ENCODE measurements around the gene CHRM5.

Gene CHRM5, protein sequence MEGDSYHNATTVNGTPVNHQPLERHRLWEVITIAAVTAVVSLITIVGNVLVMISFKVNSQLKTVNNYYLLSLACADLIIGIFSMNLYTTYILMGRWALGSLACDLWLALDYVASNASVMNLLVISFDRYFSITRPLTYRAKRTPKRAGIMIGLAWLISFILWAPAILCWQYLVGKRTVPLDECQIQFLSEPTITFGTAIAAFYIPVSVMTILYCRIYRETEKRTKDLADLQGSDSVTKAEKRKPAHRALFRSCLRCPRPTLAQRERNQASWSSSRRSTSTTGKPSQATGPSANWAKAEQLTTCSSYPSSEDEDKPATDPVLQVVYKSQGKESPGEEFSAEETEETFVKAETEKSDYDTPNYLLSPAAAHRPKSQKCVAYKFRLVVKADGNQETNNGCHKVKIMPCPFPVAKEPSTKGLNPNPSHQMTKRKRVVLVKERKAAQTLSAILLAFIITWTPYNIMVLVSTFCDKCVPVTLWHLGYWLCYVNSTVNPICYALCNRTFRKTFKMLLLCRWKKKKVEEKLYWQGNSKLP

DNA sequence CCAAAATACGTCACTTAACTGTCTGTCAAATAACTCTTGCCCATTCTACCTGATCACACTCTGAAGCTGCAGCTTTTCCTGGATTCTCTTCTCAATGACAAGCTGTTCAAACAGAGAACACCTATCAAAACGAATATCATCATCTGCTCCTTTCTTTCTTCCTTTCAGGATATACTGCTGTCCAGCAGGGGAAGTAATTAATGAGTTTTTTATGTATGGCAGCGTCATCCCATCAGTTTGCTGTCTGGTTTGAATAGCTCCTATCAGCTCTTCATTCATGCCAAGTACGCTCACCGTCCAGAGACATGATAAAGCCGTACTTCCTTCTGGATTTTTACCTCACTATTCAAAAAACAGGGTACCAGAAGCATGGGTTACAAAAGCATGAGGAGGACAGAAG lies at the start of gene CHRM5:
Gene CHRM5 (plus strand): TSS at position 274 of the 400 bp plus-strand sequence. CDS start 94,221 bp downstream, outside the sequence.
- DNase-seq, result no peak

DNA sequence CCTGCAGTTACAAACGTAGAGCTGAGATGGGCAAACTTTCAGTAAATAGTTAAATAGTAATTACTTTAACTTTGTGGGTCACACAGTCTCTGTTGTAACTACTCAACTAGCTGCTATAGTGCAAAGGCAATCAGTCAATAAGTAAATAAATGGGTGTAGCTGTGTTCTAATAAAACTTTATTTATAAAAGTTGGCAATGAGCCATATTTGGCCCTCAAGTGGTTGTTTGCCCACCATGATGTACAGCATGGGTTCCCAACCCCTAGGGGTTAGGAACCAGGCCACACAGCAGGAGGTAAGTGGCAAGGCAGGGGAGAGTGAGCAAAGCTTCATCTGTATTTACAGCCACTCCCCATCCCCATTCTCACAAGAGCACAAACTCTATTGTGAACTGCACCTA lies 44.9 kb upstream of the CHRM5 start:
- no peak for DNase-seq

DNA sequence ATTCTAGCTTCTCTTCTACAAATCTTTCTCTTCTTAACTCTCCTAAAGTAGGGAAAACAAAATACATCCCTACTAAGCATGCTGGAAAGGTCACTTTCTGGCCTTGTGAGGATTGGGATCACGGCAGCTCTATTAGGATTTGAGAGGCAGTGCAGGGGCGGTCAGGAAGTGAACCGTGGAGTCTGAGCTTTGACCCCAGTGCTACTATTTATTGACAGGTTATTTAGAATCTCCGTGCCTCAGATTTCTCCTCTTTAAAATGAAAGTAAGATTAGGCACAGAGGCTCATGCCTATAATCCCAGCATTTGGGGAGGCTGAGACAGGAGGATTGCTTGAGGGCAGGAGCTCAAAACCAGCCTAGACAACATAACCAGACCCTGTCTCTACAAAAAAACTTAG lies 42.0 kb upstream of the CHRM5 start:
- no peak for DNase-seq

DNA sequence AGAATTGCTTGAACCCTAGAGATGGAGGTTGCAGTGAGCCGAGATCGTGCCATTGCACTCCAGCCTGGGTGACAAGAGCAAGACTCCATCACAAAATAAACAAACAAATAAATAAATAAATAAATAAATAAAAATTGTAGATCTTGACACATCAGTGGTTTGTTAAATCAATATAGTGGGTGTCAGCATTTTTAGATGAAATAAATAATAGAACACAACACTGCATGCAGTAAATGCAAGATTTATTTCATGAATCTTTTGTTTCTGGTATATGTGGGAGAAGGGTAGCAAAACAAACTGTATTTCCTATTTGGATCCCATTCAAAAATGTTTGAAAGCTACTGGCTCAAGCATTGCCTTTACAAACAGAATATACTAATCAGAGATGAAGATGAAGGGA lies 35.6 kb upstream of the CHRM5 start:
- DNase-seq, result no peak

DNA sequence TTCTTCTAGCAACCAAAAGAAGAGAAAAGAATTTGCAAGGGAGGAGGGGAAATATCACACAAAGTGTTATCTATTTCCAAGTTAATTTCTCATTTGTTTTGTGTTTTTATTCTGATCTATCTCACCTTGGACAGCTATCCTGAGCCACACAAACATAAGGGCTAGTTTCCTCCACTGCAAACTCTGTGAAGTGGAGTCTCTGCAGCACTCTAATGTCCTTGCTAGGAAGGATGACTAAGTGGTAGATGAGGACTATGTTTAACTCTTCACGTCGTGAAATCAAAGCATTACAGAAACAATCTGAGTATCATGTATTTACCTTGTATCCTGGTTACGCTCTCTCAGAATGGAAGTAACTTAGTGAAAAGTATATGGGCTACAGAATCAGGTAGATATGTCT lies 33.9 kb upstream of the CHRM5 start:
- no peak for DNase-seq

DNA sequence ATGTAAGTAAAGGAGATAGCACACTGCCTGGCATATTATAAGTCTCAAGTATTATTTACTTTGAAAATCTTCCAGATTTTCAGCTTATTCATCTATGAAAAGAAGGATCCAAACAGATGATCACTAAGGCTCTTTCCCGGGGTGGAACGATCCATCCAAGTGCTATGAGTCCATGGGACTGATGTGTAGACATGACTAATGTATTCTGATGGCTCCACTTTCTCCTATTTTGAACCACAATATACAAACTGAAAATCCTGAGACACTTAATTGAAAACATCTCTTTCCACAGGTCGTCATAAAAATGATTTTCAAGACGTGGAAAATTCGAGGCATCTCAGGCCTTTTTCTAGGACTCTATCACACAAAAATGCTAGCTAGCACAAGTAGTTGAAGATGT lies 33.4 kb upstream of the CHRM5 start:
- DNase-seq, result no peak

DNA sequence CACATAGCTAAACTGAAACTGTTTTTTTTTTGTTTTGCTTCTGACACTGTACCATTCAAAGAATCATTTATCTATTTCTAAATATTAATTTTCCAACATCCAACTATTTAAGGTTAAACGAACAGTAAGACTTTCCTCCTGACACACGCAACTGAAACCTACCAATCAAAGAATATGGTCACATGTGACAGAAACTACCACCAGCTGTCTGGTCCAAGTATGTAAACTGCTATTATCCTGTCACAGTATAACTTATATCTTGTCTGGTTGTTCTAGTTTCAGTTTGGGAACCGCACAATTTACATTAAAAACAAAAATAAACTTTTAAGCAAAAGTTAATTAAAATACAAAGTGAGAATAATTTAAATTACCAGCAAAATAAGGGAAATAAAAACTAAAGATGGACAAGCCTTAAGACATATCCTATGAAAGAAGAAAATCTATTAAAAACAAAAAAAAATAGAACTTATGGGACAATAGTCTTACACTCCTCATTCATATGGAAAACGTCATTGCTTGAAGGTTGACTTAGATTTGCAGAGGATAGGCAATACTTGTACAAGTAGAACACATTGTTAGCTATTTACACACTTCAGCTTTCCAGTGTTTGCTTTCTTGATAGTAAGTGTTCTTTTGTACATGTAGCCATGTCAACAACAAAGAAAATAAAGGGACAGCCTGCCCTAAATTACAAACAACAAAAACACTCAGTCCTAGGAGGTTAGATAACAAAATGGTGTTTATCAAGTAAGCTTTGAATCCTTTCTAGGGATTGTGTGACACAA lies 26.8 kb upstream of the CHRM5 start:
- no peak for DNase-seq

DNA sequence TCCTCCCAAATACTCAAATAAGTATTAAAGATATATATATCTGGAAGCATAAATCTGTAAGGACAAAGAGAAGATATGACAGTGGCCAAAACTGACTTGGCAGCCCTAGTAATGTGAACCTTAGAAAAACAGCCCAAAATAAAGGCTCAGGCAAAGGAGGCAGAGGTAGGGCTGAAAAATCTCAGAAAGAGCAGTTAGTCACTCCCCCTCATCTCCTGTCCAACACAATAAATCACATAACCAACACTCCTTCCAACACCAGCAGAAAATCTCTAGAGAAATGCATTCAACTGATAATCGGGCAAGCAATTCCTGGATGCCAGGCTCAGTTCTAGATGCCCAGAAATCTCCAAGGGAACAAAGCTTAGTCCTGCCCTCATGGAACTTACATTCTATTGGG lies 22.1 kb upstream of the CHRM5 start:
- no peak for DNase-seq

DNA sequence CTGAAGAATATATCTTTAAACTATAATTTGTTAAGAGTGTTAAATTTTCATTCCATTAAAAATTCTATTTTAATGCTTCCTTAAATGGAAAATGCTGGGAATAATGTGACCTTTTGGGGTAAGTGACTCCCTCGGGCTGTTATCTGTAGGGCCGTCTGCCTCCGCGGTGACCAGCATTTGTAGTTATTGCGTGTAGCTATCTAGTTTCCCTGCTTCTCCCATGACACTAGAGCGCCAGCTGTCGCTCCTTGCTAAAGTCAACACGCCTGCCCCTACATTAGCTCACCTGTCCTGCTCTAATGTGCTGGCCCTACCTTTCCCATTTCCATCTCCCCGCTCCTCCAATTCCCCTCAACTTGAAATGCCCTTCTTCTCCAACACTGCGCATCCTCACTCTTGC lies 12.4 kb upstream of the CHRM5 start:
- no peak for DNase-seq

DNA sequence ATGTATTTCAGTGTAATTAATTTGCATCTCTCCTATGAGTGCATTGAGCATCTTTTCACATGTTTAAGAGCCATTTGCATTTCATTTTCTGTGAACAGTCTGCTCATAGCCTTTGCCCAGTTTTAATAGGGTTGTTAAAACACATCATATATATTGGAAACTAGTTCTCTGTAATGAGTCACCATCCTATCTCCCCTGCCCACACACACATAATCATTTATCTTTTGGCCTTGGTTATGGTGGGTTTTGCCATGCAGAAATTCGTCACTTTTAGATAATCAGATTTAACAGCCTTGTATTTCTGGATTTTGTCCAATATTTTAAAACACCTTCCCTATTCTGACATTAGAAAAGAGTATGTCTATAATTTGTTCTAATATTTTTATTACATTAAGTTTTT lies 11.9 kb upstream of the CHRM5 start:
- DNase-seq, result no peak

DNA sequence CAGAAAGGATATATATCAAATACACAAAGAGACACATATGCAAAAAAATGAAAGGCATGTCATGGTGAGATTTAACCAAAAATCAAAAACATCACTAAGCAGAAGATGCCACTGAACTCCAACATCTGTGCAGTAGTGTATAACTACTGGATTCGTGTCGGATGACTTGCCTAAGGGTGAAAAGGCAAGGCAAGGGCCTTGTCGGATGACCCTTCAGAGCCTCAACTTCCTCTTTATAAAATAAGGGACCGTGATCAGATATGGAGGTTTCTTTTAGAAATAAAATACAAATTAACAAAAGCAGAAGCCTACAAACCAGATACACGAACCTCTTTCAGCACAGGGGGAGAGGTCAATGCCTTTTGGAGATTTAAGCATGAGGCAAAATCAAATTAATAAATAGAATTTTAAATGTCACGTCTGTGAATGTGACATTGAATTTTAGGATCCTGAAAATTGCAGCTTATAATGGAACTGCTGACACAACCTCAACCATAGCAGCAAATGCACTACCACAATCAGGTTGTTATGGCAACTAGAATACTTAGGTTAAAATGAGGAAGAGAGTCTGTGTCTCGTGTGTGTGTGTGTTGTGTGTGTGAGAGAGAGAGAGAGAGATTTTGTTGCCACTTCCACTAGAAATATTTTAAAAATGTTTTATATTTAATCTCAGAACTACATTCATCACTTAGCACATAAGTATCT lies 8.3 kb upstream of the CHRM5 start:
- no peak for DNase-seq

DNA sequence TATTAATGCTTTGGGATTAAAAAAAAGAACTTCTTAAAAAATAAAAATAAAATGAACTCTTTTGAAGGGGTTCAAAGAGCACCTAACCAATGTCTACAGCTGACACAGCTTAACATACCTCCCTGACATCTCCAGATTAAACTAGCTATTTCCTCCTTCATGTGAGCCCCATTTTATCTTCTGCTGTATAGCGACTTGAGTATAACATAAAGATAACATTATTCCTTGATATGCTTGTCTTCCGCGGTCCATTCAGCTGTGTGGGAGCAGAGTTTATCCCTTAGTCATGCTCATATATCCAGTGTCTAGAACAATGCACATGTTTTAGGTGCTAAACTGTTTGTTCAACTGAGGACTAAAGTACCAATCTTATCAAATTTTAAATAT lies 7.8 kb upstream of the CHRM5 start:
- DNase-seq, result no peak

DNA sequence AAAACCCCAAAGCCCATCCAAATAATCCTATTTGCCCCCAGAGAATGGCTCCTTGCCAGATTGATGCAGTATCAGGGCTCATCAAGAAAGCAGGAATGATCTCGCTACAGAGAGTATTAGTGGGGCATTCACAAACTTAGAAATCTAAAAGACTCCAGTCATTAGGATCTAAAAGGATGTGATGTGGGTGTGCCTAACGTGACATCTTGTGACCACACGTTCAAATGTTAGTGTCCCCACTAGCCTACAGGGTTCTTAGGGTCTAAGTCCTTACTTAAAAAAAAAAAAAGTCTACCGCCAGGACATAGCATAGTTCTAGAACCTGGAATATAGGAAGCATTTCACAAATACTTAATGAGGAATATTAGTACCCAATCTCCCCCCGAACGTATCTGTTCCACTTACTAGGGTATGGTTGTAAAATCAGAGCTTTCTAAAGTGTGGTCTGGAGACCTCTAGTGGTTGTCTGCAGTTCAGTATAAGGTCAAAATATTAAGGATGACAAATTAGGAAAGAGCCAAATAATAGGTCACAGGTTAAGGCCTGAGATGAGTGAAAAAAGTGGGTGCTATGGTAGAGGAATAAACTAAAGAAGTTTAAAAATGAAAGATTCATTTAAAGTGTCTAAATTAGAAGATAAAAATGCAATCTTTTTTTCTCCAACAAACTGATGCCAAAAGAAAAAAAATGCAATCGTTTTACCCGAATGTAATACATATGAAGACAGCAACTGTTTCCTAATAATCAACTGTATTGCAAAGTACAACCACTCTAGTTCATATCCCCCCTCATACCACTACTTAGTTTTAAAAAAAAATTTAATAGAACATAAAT lies 4.2 kb upstream of the CHRM5 start:
- no peak for DNase-seq

DNA sequence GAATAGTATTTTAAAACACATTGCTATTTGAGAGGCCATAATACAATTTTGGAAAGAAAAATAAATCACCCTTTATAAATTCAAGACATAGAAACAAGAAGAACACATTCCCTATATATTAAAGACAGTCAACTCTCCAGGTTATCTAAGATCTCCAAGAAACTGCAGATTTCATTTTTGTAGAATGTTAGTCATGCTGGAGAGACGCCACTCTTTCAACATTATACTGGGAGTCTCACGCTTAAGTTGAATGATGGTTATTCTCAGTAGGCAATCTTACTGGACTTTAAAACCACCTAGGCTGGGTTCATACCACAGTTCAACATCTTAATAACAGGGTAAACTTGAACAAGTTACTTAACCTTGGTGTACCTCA lies 3.6 kb upstream of the CHRM5 start:
- DNase-seq, result no peak

DNA sequence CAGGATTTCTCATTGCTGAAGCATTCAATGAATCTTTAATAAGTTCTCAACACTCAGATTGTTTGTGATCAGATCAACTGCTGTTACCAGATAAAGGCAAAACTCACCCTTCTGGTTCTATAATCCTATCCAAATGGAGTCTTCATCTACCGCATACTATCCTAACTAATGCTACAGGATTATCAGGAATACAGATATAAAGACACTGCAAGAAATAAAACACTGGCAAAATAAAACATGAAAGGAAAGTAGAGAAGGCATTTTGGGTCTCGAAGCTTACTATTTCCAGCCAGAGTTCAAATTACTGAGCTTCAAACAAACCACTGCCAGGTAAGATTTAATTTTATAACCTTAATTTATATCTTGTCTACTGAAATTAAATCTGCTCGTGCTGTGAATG lies 524 bp downstream of the CHRM5 start:
- DNase-seq, result no peak

DNA sequence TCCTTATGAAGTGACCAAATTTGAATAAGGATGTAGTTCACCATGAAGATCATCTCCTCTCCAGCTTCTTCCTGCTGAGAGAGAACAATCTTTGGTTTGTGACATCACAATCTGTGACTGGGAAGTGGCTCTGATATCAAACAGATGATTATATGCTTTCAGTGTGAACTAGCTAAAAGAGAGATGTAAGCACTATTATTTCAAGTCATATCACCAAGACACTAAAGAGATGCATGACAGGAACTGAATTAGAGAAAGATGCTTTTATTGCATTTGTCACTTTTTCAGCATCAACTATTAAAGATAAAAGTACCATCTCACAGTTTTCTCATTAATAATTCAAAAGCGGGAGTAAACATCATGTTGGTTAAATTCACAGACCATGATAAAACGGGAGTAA lies 3.5 kb downstream of the CHRM5 start:
- no peak for DNase-seq

DNA sequence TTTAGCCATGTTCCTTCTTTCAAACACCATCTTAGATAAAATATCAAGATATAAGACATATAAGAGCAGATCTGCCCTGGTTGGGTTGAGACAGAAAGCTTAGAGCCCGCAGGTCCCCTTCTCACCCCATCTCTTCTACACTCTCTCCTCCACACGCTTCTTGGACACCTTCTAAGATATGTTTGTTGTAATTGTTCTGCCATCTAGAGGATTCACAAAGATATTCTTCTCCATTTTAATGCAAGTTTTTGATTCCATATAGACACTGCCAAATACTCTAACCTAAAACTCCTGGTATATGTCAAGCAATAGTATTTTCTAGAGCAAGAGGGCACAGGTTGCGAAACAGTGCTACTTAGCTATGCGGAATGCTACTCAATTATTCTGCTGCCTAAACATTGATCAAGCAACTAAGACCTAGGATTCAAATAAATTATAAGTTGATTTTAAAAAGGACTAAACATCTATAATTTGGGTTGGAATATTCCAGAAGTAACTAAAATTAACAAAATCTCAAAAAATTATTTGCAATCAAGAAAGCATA lies 6.8 kb downstream of the CHRM5 start:
- DNase-seq, result no peak

DNA sequence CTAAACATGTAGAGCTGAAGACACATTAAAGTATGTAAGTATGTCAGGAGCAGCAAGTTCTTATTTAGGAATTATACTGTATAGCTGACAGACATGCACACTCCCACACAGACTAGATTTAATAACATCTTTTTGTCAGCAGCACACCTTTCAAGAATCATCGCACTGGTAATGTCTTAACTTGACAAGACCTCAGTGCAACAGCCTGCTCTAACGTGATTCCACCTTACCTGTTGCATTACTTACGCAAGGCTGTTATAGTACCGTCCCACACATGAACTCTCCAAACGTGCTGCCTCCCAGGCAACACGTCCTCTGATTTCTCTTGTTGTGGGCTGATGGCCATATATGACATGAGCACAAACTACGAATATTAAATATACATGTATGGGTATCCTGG lies 11.9 kb downstream of the CHRM5 start:
- no peak for DNase-seq

DNA sequence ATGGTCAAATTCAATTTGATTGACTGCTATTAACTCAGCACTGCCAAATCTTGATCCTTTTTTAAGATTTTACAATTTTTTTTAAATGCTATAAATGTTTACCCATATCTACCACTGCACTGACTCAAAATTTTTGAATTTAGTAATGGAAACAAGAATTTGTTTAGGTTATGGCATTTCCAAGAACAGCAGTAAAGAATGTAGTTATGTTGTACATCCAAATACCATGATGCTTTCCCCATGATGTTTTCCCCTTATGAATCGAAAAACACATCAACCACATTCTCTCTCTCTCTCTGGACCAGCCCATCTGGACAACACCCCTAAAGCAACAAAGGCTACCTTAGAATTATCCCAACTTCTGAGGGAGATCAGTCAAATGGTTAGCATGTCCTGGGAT lies 14.2 kb downstream of the CHRM5 start:
- no peak for DNase-seq

DNA sequence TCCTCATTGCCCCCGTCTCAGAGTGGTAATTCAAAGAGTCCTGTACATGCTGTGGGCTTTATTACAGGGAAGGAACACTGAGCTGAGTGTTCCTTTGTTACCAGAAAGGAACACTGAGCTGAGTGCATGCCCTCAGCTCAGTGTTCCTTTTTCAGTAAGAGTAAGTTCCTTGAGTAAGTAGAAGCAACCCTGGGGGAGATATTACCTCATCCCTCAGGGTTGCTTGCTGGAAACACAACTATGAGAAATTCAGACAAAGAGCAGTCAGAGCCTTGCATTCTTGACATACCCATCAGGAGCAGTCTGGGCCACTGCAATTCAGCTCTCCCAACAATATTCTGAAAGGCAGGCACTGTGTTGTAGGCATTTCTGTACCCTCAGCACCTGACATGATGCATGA lies 17.0 kb downstream of the CHRM5 start:
- DNase-seq, result no peak

DNA sequence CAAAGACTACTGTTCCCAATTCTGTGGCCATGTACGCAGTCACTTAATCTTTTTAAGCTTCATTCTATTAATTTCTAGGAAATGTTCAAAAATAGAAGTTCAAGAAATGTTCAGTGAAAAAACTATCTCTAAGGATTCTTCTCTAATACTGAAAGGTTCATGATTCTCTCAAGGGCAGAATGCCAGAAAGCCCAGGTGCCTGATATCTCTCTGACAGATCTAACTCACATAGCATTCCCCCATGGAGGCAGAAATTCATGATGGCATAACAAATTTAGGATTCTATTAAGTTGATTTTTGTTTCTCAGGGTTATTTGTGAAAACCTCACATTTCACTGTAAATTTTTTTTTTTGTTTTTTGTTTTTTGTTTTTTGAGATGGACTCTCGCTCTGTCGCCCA lies 17.5 kb downstream of the CHRM5 start:
- no peak for DNase-seq

DNA sequence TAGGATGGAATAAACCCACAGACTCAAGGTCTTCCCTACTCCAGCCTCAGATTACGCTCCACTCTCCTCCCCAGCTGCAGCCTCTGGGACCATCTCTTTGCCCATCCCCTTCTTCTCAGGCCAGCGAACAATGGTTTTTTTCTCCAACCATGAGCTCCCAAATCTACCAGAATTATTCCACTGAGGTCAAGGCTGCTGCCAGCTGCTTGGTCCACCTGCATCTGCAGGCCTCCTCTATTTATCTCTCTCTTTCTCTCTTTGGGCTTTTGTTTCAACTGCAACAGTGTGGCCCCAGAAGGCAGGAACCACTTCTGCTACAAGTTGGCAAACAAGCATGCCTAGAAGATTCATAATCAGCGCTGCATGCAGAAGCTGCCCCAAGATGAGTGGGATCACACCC lies 19.1 kb downstream of the CHRM5 start:
- DNase-seq, result no peak
